CD4-positive, alpha-beta T cell (primary cell): Measurements from ENCODE around the gene FAM98C. TPM values are rescaled to one million over a fixed set of nuclear protein-coding genes. Genes with fewer than 3 reads are reported as not detected.

Experiments
- ATAC-seq: fragments of 200-7000 bp; cut with Tn5 transposase; one replicate; pipeline ENCODE4 v1.10.0; 2022; ENCODE audit warnings: mild to moderate bottlenecking; ENCODE audit not compliant: poor library complexity
- CTCF ChIA-PET: fragments of 350-600 bp; sonication (Branson Sonifier 250); formaldehyde crosslinking; loops from one replicate; lab custom pipeline; 2021; ENCODE audit warnings: antibody characterized with exemption, inconsistent platforms; lab: Charles Lee
- POLR2A ChIA-PET: fragments of 350-600 bp; sonication (Branson Sonifier 250); formaldehyde crosslinking; loops from one replicate; lab custom pipeline; 2021; ENCODE audit warnings: antibody characterized with exemption, inconsistent platforms; lab: Charles Lee
- DNase-seq, 14 experiments: peaks; one replicate each; pipeline ENCODE4 v3.0.0-alpha.2; 2013 to 2020; ENCODE audit warnings: mixed read lengths in 2 of 14
- H3K27ac ChIP-seq, 2 donors: one replicate each; pipeline versions ENCODE4 v1.5.1 to v1.7.0; 2013; ENCODE audit warnings: low read length in 2 of 2, low read depth in 1 of 2, mild to moderate bottlenecking in 1 of 2
- H3K27me3 ChIP-seq, 2 experiments: 1 replicate in 1 of 2; 2 replicates in 1 of 2; pipeline versions ENCODE4 v1.6.1 to v1.7.0; 2013; ENCODE audit warnings: low read length in 2 of 2, control low read depth in 1 of 2, mild to moderate bottlenecking in 1 of 2, moderate library complexity in 1 of 2; ENCODE audit not compliant: insufficient read depth in 2 of 2, control insufficient read depth in 1 of 2
- H3K36me3 ChIP-seq: one replicate; pipeline ENCODE4 v1.6.1; 2013; ENCODE audit warnings: low read length, control low read depth; ENCODE audit not compliant: insufficient read depth
- H3K4me1 ChIP-seq: one replicate; pipeline ENCODE4 v1.6.1; 2013; ENCODE audit warnings: low read length, control low read depth; ENCODE audit not compliant: insufficient read depth
- H3K4me3 ChIP-seq: one replicate; pipeline ENCODE4 v1.5.1; 2013; ENCODE audit warnings: mild to moderate bottlenecking, low read length, moderate library complexity
- H3K9me3 ChIP-seq, 2 experiments: 1 replicate in 1 of 2; 2 replicates in 1 of 2; pipeline versions ENCODE4 v1.6.1 to v1.7.0; 2013; ENCODE audit warnings: low read length in 2 of 2, mild to moderate bottlenecking in 2 of 2, control low read depth in 1 of 2, moderate library complexity in 1 of 2; ENCODE audit not compliant: control insufficient read depth in 1 of 2, insufficient read depth in 1 of 2
- H3K27ac Mint-ChIP-seq: one replicate; pipeline ENCODE4 v1.8.0; 2020; ENCODE audit warnings: mixed read lengths
- H3K27me3 Mint-ChIP-seq: one replicate; pipeline ENCODE4 v1.8.0; 2021; ENCODE audit warnings: mixed read lengths
- H3K36me3 Mint-ChIP-seq: one replicate; pipeline ENCODE4 v1.8.0; 2021; ENCODE audit warnings: low read depth, mixed read lengths
- H3K4me1 Mint-ChIP-seq: one replicate; pipeline ENCODE4 v1.8.0; 2021; ENCODE audit warnings: low read depth, mixed read lengths
- H3K4me3 Mint-ChIP-seq: one replicate; pipeline ENCODE4 v1.8.0; 2020; ENCODE audit warnings: mild to moderate bottlenecking, mixed read lengths
- H3K9me3 Mint-ChIP-seq: one replicate; pipeline ENCODE4 v1.8.0; 2020; ENCODE audit warnings: mixed read lengths
- CTCF ChIP-seq: fragments of 200-600 bp; IDR thresholded peaks from one replicate; pipeline ENCODE4 v1.8.0; 2022; ENCODE audit warnings: antibody characterized with exemption, mild to moderate bottlenecking
- intact Hi-C, 2 experiments: fragments of 100-400 bp; cut with DNase I in 1 of 2; cut with micrococcal nuclease in 1 of 2; formaldehyde crosslinking; loops; one replicate each; pipeline versions ENCODE4 v1.15.1 to v1.9.0; 2023 to 2025; cut with DNase I, micrococcal nuclease
- total RNA-seq, 174 experiments: library from RNA in 2 of 174; stranded (reverse) in 2 of 174; gene quantifications; one replicate each; pipeline ENCODE4 v1.2.3 and lab custom pipeline; 2021 to 2026

FAM98C gene
- total RNA-seq, 2 experiments from 2014 or later, result 33.2 to 36.1 TPM

DNA sequence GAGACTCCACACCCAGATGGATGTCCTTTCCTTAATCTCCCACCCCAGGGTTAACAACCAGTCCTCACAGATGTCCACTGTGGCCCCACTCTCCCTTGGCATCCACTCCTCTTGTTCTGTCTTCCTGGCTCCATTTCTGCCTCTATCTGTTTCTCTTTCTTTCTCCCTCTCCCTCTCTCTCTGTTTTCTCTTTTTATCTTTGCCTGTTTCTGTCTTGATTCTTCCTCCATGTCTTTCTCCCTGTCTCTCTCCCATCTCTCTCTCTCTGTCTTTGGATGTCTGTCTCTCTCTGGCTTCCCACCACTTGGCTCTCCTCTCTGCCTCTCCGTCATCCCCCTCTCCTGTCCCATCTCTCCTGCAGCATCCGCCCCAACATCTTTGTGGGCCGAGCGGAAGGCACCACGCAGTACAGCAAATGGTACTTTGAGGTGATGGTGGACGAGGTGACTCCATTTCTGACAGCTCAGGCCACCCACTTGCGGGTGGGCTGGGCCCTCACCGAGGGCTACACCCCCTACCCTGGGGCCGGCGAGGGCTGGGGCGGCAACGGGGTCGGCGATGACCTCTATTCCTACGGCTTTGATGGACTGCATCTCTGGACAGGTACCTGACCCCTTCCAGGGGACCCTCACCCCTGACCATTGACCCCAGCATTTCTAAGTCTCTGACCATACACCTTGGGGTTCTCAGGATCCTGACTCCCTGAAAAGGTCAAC, 55.0 kb downstream of the FAM98C start:
- Mint-ChIP-seq H3K9me3 (no peaks in the 10 kb centered on the region), H3K27me3 (peaks cover 19% of the 10 kb centered on the region), H3K27ac (no peak overlapping the region), H3K4me1 (no peaks in the 10 kb centered on the region), H3K36me3 (no peaks in the 10 kb centered on the region), H3K4me3 (no peak overlapping the region)
- no peak for DNase-seq
- Histone ChIP-seq H3K27me3 (no peaks in the 10 kb centered on the region), H3K9me3 (peaks cover 0 to 12% of the 10 kb centered on the region in 2 experiments), H3K36me3 (no peaks in the 10 kb centered on the region), H3K4me3 (no peak overlapping the region), H3K27ac (no peak overlapping the region), H3K4me1 (no peaks in the 10 kb centered on the region)
- no peak for TF ChIP-seq CTCF
- no peak for ATAC-seq
- intact Hi-C loops, result no loop called here
- POLR2A ChIA-PET, result no interaction called here
- CTCF ChIA-PET, result no interaction called here

Other genes starting within 250 kb of the FAM98C start
- gene DPF1, start 178.9 kb upstream of the FAM98C start, total RNA-seq, result not detected
- gene PPP1R14A, start 146.7 kb upstream of the FAM98C start, total RNA-seq, result not detected
- gene SPINT2, start 138.5 kb upstream of the FAM98C start, total RNA-seq, result 10 to 100 TPM; 25.4 to 26.5 TPM
- not detected for gene C19orf33, start 98.8 kb upstream of the FAM98C start, total RNA-seq
- 10 to 100 TPM; 15.9 to 17.1 TPM for gene YIF1B, start 87.1 kb upstream of the FAM98C start, total RNA-seq
- gene KCNK6, start 83.2 kb upstream of the FAM98C start, total RNA-seq, result 1 to 10 TPM; 3.0 to 3.1 TPM
- gene CATSPERG, start 67.3 kb upstream of the FAM98C start, total RNA-seq, result 1 to 10 TPM; 8.0 to 9.6 TPM
- 10 to 100 TPM; 61.2 to 64.4 TPM for gene PSMD8, start 28.5 kb upstream of the FAM98C start, total RNA-seq
- under 1 TPM; 0.17 to 0.19 TPM for gene GGN, start 15.1 kb upstream of the FAM98C start, total RNA-seq
- gene SPRED3, start 14.4 kb upstream of the FAM98C start, total RNA-seq, result 1 to 10 TPM; 1.6 to 1.7 TPM
- under 1 TPM; 0.30 to 0.45 TPM for gene RASGRP4, start 23.1 kb downstream of the FAM98C start, total RNA-seq
- gene RYR1, start 30.6 kb downstream of the FAM98C start, total RNA-seq, result 1 to 10 TPM in 1 of 2 experiments, under 1 TPM in 1; 0.20 to 1.2 TPM
- 100 to 1,000 TPM; 173 to 185 TPM for gene MAP4K1, start 214.9 kb downstream of the FAM98C start, total RNA-seq
- 100 to 1,000 TPM; 309 to 322 TPM for gene EIF3K, start 216.1 kb downstream of the FAM98C start, total RNA-seq
- 10 to 100 TPM; 70.3 to 84.0 TPM for gene ACTN4, start 244.6 kb downstream of the FAM98C start, total RNA-seq